GM20000 (cell line): ENCODE measurements around the gene OMA1.
"Not testable (repeated sequence)": the region's sequence is repeated elsewhere in the genome, so short reads cannot be mapped to it uniquely, and the experiment has no call there.

Source experiments
- DNase-seq: peaks from one replicate; pipeline ENCODE4 v3.0.0; 2012; ENCODE audit warnings: low spot score
- CTCF ChIP-seq: IDR thresholded peaks from 2 replicates; pipeline ENCODE4 v1.5.1; 2012; ENCODE audit warnings: mild to moderate bottlenecking, control low read depth; ENCODE audit errors: extremely low read depth, missing control alignments

The OMA1 gene

GRCh38 chr1:58566339-58566738 lies 19.8 kb upstream of the OMA1 start:
- DNase-seq: no peak
- no peak for TF ChIP-seq CTCF

- DNase-seq: not testable (repeated sequence)
Observed at GRCh38 chr1:58563715-58564114, 17.2 kb upstream of the OMA1 start.

- no peak for DNase-seq
- TF ChIP-seq CTCF: no peak
Observed at GRCh38 chr1:58561633-58562032, 15.1 kb upstream of the OMA1 start.

GRCh38 chr1:58555393-58555792 lies 8.9 kb upstream of the OMA1 start:
- no peak for TF ChIP-seq CTCF
- DNase-seq: no peak

GRCh38 chr1:58551186-58552140 lies 4.9 kb upstream of the OMA1 start:
- no peak for DNase-seq
- TF ChIP-seq CTCF: no peak

- not testable (repeated sequence) for DNase-seq
Observed at GRCh38 chr1:58549291-58549690, 2.8 kb upstream of the OMA1 start.

GRCh38 chr1:58548371-58548770 lies 1.8 kb upstream of the OMA1 start:
- no peak for TF ChIP-seq CTCF
- DNase-seq: no peak

- DNase-seq: peak; percentile 58
- no peak for TF ChIP-seq CTCF
Observed at GRCh38 chr1:58545591-58546519, 671 bp downstream of the OMA1 start.
